DND-41 (cell line): ENCODE data around the gene MBOAT1.

Experiments
- ATAC-seq: fragments of 200-7000 bp; cut with Tn5 transposase; 3 replicates; pipeline ENCODE4 v1.9.1; 2021; ENCODE audit warnings: low read depth; ENCODE audit not compliant: insufficient read depth
- DNase-seq: peaks from one replicate; pipeline ENCODE4 v3.0.0-alpha.2; 2020
- H2AFZ ChIP-seq: 2 replicates; pipeline ENCODE4 v1.6.0; 2012; ENCODE audit warnings: low read depth, low read length
- H3K27ac ChIP-seq: 2 replicates; pipeline ENCODE4 v1.5.1; 2012; ENCODE audit warnings: low read length, inconsistent platforms
- H3K27me3 ChIP-seq: fragments of 200-600 bp; sonication (generic); 2 replicates; pipeline ENCODE4 v1.6.0; 2012; ENCODE audit warnings: low read length, mild to moderate bottlenecking, inconsistent platforms; ENCODE audit not compliant: insufficient read depth, poor library complexity
- H3K36me3 ChIP-seq: 2 replicates; pipeline ENCODE4 v1.5.1; 2012; ENCODE audit warnings: low read length, inconsistent platforms; ENCODE audit not compliant: insufficient read depth
- H3K4me1 ChIP-seq: 2 replicates; pipeline ENCODE4 v1.5.1; 2012; ENCODE audit warnings: mild to moderate bottlenecking, low read length; ENCODE audit not compliant: insufficient read depth
- H3K4me2 ChIP-seq: 2 replicates; pipeline ENCODE4 v1.6.0; 2012; ENCODE audit warnings: mild to moderate bottlenecking, moderate library complexity, low read length, inconsistent platforms; ENCODE audit not compliant: insufficient read depth
- H3K4me3 ChIP-seq, 2 experiments: fragments of 200-600 bp in 1 of 2; shearing (Covaris generic) in 1 of 2; 2 replicates each; pipeline ENCODE4 v1.5.1; 2012 to 2016; ENCODE audit warnings: inconsistent platforms in 2 of 2, low read length in 2 of 2, mild to moderate bottlenecking in 2 of 2, low read depth in 1 of 2, moderate library complexity in 1 of 2
- H3K79me2 ChIP-seq: 2 replicates; pipeline ENCODE4 v1.6.0; 2012; ENCODE audit warnings: low read length, inconsistent platforms; ENCODE audit not compliant: insufficient read depth
- H3K9ac ChIP-seq: 2 replicates; pipeline ENCODE4 v1.6.0; 2012; ENCODE audit warnings: low read depth, mild to moderate bottlenecking, inconsistent platforms, low read length, moderate library complexity
- H3K9me3 ChIP-seq: 2 replicates; pipeline ENCODE4 v1.5.1; 2012; ENCODE audit warnings: low read length, moderate library complexity, mild to moderate bottlenecking, inconsistent platforms; ENCODE audit not compliant: insufficient read depth, severe bottlenecking
- H4K20me1 ChIP-seq: 2 replicates; pipeline ENCODE4 v1.6.0; 2012; ENCODE audit warnings: low read length; ENCODE audit not compliant: insufficient read depth
- EZH2 ChIP-seq: IDR thresholded peaks from 3 replicates; pipeline ENCODE4 v1.6.1; 2012; ENCODE audit warnings: borderline replicate concordance, low read depth, mild to moderate bottlenecking, moderate library complexity, low read length, inconsistent platforms; ENCODE audit not compliant: severe bottlenecking
- TF ChIP-seq, protein P1 (sequence below): IDR thresholded peaks from 2 replicates; pipeline ENCODE4 v1.5.1; 2012; ENCODE audit warnings: borderline replicate concordance, low read length, moderate library complexity, mild to moderate bottlenecking; ENCODE audit not compliant: poor library complexity, severe bottlenecking; ENCODE audit errors: extremely low read depth

Gene MBOAT1

GRCh38 chr6:20126789-20127653 lies 85.2 kb downstream of the MBOAT1 start:
- Histone ChIP-seq H3K27me3 (no peaks in the 10 kb centered on the region), H3K4me3 (no peak overlapping the region), H4K20me1 (no peaks in the 10 kb centered on the region), H3K9ac (no peak overlapping the region), H3K79me2 (no peaks in the 10 kb centered on the region), H3K9me3 (no peaks in the 10 kb centered on the region), H2AFZ (no peak overlapping the region), H3K27ac (peak overlapping the region; percentile 51), H3K4me2 (no peak overlapping the region), H3K4me1 (no peaks in the 10 kb centered on the region), H3K36me3 (peaks cover 48% of the 10 kb centered on the region)
- TF ChIP-seq, protein P1, sequence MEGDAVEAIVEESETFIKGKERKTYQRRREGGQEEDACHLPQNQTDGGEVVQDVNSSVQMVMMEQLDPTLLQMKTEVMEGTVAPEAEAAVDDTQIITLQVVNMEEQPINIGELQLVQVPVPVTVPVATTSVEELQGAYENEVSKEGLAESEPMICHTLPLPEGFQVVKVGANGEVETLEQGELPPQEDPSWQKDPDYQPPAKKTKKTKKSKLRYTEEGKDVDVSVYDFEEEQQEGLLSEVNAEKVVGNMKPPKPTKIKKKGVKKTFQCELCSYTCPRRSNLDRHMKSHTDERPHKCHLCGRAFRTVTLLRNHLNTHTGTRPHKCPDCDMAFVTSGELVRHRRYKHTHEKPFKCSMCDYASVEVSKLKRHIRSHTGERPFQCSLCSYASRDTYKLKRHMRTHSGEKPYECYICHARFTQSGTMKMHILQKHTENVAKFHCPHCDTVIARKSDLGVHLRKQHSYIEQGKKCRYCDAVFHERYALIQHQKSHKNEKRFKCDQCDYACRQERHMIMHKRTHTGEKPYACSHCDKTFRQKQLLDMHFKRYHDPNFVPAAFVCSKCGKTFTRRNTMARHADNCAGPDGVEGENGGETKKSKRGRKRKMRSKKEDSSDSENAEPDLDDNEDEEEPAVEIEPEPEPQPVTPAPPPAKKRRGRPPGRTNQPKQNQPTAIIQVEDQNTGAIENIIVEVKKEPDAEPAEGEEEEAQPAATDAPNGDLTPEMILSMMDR = peak; percentile 95
- no peak for TF ChIP-seq EZH2
- ATAC-seq (peak; percentile 96), DNase-seq (peak; percentile 73)

DNA sequence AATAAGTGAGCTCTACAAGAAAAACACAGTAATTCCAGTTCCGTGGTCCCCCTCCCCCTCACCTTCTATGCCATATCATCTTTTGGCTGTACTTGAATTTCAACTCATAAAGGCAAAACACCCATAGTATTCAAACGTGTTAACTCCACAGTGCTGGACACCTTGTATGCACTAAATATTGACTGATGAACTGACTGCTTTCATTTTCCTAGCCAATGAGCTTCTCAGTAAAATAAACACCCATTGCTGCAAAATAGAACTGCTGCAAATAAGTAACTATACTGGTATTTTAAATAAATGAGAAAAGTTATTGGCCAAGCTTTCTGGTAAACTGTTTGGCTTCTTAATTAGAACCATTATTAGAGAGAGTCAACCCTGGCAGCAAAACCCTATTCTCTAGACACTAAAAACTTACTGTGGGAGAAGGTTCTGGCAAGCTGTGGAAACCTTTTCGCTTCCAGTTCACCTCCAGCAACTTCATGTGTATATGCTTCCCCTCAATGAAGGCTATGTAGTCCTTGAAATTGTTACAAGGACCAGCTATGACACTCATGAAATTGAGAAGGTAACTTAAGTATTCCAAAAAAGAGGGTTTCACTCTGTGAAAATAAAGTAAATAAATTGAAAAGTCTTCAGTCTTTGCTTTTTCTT lies 86.0 kb downstream of the MBOAT1 start:
- no peak for TF ChIP-seq EZH2
- TF ChIP-seq, protein P1 = no peak
- Histone ChIP-seq H3K79me2 (no peaks in the 10 kb centered on the region), H3K4me2 (no peak overlapping the region), H4K20me1 (no peaks in the 10 kb centered on the region), H3K27me3 (no peaks in the 10 kb centered on the region), H3K4me3 (no peak overlapping the region), H3K9me3 (no peaks in the 10 kb centered on the region), H3K9ac (no peak overlapping the region), H2AFZ (no peak overlapping the region), H3K36me3 (peaks cover 41% of the 10 kb centered on the region), H3K4me1 (no peaks in the 10 kb centered on the region), H3K27ac (no peak overlapping the region)
- DNase-seq (no peak), ATAC-seq (no peak)

GRCh38 chr6:20124545-20124944 lies 87.7 kb downstream of the MBOAT1 start:
- no peak overlapping the region for H2AFZ ChIP-seq

More at GRCh38 chr6:20124545-20124944, 87.7 kb downstream of the MBOAT1 start:
- Histone ChIP-seq H3K4me1 (no peaks in the 10 kb centered on the region), H3K27me3 (no peaks in the 10 kb centered on the region), H3K27ac (no peak overlapping the region), H4K20me1 (no peaks in the 10 kb centered on the region), H3K79me2 (no peaks in the 10 kb centered on the region), H3K9ac (no peak overlapping the region), H3K4me3 (no peak overlapping the region), H3K9me3 (no peaks in the 10 kb centered on the region), H3K4me2 (no peak overlapping the region), H3K36me3 (peaks cover 45% of the 10 kb centered on the region)
- TF ChIP-seq, protein P1 = no peak
- no peak for TF ChIP-seq EZH2
- DNase-seq = no peak
- ATAC-seq = no peak
